HEK293T (cell line): Measurements from ENCODE around the gene GREB1L.

ENCODE experiments used
- CTCF ChIA-PET: fragments of 350-600 bp; formaldehyde crosslinking; extraction: SDS; loops from one replicate; lab custom pipeline; 2021; ENCODE audit warnings: antibody characterized with exemption, inconsistent platforms; lab: Yijun Ruan, JAX
- POLR2A ChIA-PET: fragments of 350-600 bp; formaldehyde crosslinking; extraction: SDS; loops from one replicate; lab custom pipeline; 2020; ENCODE audit warnings: antibody characterized with exemption, inconsistent platforms; lab: Yijun Ruan, JAX
- DNase-seq: peaks from one replicate; pipeline ENCODE4 v3.0.0; 2012; ENCODE audit warnings: mixed read lengths; ENCODE audit errors: extremely low spot score
- ARNT ChIP-seq: fragments of 450-650 bp; IDR thresholded peaks from 2 replicates; pipeline ENCODE4 v1.6.1; 2017; ENCODE audit warnings: mild to moderate bottlenecking
- BHLHE40 ChIP-seq: fragments of 450-650 bp; IDR thresholded peaks from 2 replicates; pipeline ENCODE4 v1.6.1; 2016; ENCODE audit warnings: mild to moderate bottlenecking, moderate library complexity, borderline replicate concordance
- CTBP1 ChIP-seq: fragments of 450-650 bp; IDR thresholded peaks from 2 replicates; pipeline ENCODE4 v1.6.1; 2016; ENCODE audit warnings: borderline replicate concordance
- ELF4 ChIP-seq: fragments of 450-650 bp; IDR thresholded peaks from 2 replicates; pipeline ENCODE4 v1.6.1; 2017; ENCODE audit warnings: antibody characterized with exemption
- FOXA1 ChIP-seq: fragments of 450-650 bp; IDR thresholded peaks from 2 replicates; pipeline ENCODE4 v1.6.1; 2016; ENCODE audit warnings: mild to moderate bottlenecking
- FOXK2 ChIP-seq: fragments of 450-650 bp; IDR thresholded peaks from 2 replicates; pipeline ENCODE4 v1.6.1; 2016; ENCODE audit warnings: mild to moderate bottlenecking
- FOXM1 ChIP-seq: fragments of 450-650 bp; IDR thresholded peaks from 2 replicates; pipeline ENCODE4 v1.6.1; 2017; ENCODE audit warnings: mild to moderate bottlenecking, borderline replicate concordance
- HDGF ChIP-seq: fragments of 450-650 bp; IDR thresholded peaks from 2 replicates; pipeline ENCODE4 v1.6.1; 2017; ENCODE audit warnings: antibody characterized with exemption, borderline replicate concordance
- L3MBTL2 ChIP-seq: fragments of 450-650 bp; conservative IDR thresholded peaks from 2 replicates; pipeline ENCODE4 v1.6.1; 2016; ENCODE audit warnings: mild to moderate bottlenecking
- LEF1 ChIP-seq: fragments of 450-650 bp; IDR thresholded peaks from 2 replicates; pipeline ENCODE4 v1.6.1; 2017; ENCODE audit warnings: mild to moderate bottlenecking, borderline replicate concordance
- NFRKB ChIP-seq: fragments of 450-650 bp; IDR thresholded peaks from 2 replicates; pipeline ENCODE4 v1.6.1; 2016; ENCODE audit warnings: mild to moderate bottlenecking, moderate library complexity
- PKNOX1 ChIP-seq: fragments of 450-650 bp; IDR thresholded peaks from 2 replicates; pipeline ENCODE4 v1.6.1; 2016
- SP1 ChIP-seq: fragments of 450-650 bp; IDR thresholded peaks from 2 replicates; pipeline ENCODE4 v1.6.1; 2017
- SUZ12 ChIP-seq: fragments of 450-650 bp; IDR thresholded peaks from 2 replicates; pipeline ENCODE4 v1.6.1; 2016; ENCODE audit warnings: mild to moderate bottlenecking
- TARDBP ChIP-seq: fragments of 450-650 bp; IDR thresholded peaks from 2 replicates; pipeline ENCODE4 v1.6.1; 2016
- ZNF384 ChIP-seq: fragments of 450-650 bp; IDR thresholded peaks from 2 replicates; pipeline ENCODE4 v1.6.1; 2016

Gene GREB1L

GRCh38 chr18:21335927-21336488 is 94.0 kb downstream of the GREB1L start:
- ChIA-PET POLR2A (no interaction called here), CTCF (no interaction called here)
- no peak for DNase-seq
- TF ChIP-seq TARDBP (no peak), PKNOX1 (no peak), SUZ12 (no peak), SP1 (no peak), HDGF (no peak), ARNT (no peak), CTBP1 (no peak), L3MBTL2 (no peak), ZNF384 (no peak), NFRKB (no peak), FOXA1 (no peak), FOXK2 (no peak), LEF1 (no peak), FOXM1 (no peak), BHLHE40 (no peak), ELF4 (no peak)

- POLR2A ChIA-PET, result no interaction called here
- CTCF ChIA-PET, result interaction anchor here (0.5 kb wide), 1 partner anchor 33 kb away, joined by 3 read pairs; no protein-coding TSS in a partner anchor
- TF ChIP-seq LEF1 (no peak), HDGF (no peak), ELF4 (no peak), NFRKB (no peak), FOXA1 (no peak), BHLHE40 (no peak), SP1 (no peak), TARDBP (no peak)
- DNase-seq, result no peak
Measured at GRCh38 chr18:21336846-21337245, 94.8 kb downstream of the GREB1L start.

- ChIA-PET POLR2A (no interaction called here), CTCF (interaction anchor here (0.6 kb wide), 1 partner anchor 1160 kb away, joined by 4 read pairs; no protein-coding TSS in a partner anchor)
- DNase-seq, result no peak
- no peak for TF ChIP-seq LEF1
- TF ChIP-seq SP1, result no peak
- no peak for TF ChIP-seq ZNF384
Measured at GRCh38 chr18:21341141-21341540, 99.1 kb downstream of the GREB1L start.

- DNase-seq, result no peak
- ChIA-PET CTCF (no interaction called here), POLR2A (no interaction called here)
- no peak for TF ChIP-seq PKNOX1
- TF ChIP-seq ZNF384, result no peak
- TF ChIP-seq FOXK2, result no peak
- no peak for TF ChIP-seq FOXA1
- no peak for TF ChIP-seq HDGF
- TF ChIP-seq ARNT, result no peak
- TF ChIP-seq TARDBP, result no peak
- TF ChIP-seq CTBP1, result no peak
- no peak for TF ChIP-seq FOXM1
- TF ChIP-seq ELF4, result no peak
- TF ChIP-seq L3MBTL2, result no peak
- no peak for TF ChIP-seq BHLHE40
- TF ChIP-seq SUZ12, result no peak
- TF ChIP-seq LEF1, result no peak
- TF ChIP-seq NFRKB, result no peak
- no peak for TF ChIP-seq SP1
Measured at GRCh38 chr18:21342372-21342771, 100.3 kb downstream of the GREB1L start.

GRCh38 chr18:21344860-21345259 is 102.8 kb downstream of the GREB1L start:
- DNase-seq, result no peak
- ChIA-PET POLR2A (no interaction called here), CTCF (no interaction called here)
- TF ChIP-seq HDGF (no peak), SP1 (no peak), FOXM1 (no peak), CTBP1 (no peak), ELF4 (no peak), SUZ12 (no peak), NFRKB (no peak), ARNT (no peak), FOXK2 (no peak), L3MBTL2 (no peak), PKNOX1 (no peak), FOXA1 (no peak), ZNF384 (no peak), TARDBP (no peak)

- ChIA-PET POLR2A (no interaction called here), CTCF (no interaction called here)
- DNase-seq, result no peak
- TF ChIP-seq FOXK2 (no peak), SP1 (no peak), HDGF (no peak), L3MBTL2 (no peak), FOXM1 (no peak), ELF4 (no peak), TARDBP (no peak), CTBP1 (no peak), LEF1 (no peak), FOXA1 (no peak), BHLHE40 (no peak), ARNT (no peak), SUZ12 (no peak), NFRKB (no peak), PKNOX1 (no peak), ZNF384 (no peak)
Measured at GRCh38 chr18:21345840-21346239, 103.8 kb downstream of the GREB1L start.
